ENCODE data around the gene PAM. TPM values are rescaled to one million over a fixed set of nuclear protein-coding genes. Genes with fewer than 3 reads are reported as not detected.

The PAM gene
- total RNA-seq, 5 donors from 2014 or later (not counting 1 experiment from before 2014, with no cell fraction given): 17.5 to 29.2 (median 23.3) TPM

DNA sequence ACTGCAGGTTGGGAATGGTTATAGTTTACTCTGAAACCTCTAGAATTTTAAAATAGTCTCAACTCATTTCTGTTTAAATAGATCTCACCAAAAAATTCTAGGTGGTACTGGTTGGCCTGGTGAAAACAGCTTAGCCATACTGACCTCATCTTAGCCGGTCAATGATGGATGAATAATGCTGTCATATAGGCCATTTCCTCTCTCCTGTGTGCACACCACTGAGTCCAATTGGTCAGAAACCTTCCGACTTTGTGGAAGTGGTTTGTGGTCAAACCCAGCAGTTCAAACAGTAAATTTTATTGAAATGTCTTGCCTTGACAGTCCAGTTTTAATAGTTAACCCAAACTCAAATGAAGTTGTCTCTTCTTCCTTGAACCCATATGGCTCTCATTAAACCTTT is 266.2 kb downstream of the PAM start:
- H3K36me3 Mint-ChIP-seq: peaks cover 38% of the 10 kb centered on the region
- H3K4me1 ChIP-seq (ENCODE audit: control insufficient read depth in 1 of 2, extremely low read depth in 1 of 2, insufficient read depth in 2 of 2, low read length in 2 of 2): no peaks in the 10 kb centered on the region
- DNase-seq: no peak
- H3K27ac ChIP-seq (ENCODE audit: low read length): no peak overlapping the region
- no peaks in the 10 kb centered on the region for H3K27me3 Mint-ChIP-seq
- H3K4me3 ChIP-seq (ENCODE audit: control insufficient read depth in 1 of 2, extremely low read depth in 1 of 2, low read length in 1 of 2): no peak overlapping the region
- ATAC-seq (replicated peaks in 1 of 4): no peak
- H3K4me3 Mint-ChIP-seq: no peak overlapping the region
- peaks cover 0 to 3% (median 3%) of the 10 kb centered on the region in 3 donors for H3K4me1 Mint-ChIP-seq
- no peaks in the 10 kb centered on the region for H3K9me3 Mint-ChIP-seq
- POLR2A ChIA-PET: no interaction called here
- H3K27me3 ChIP-seq (replicated peaks in 1 of 2; ENCODE audit: control insufficient read depth in 2 of 2, extremely low read depth in 1 of 2, insufficient read depth in 2 of 2, low read length in 1 of 2): no peaks in the 10 kb centered on the region
- CTCF ChIA-PET: no interaction called here
- H3K36me3 ChIP-seq (ENCODE audit: control insufficient read depth in 2 of 2, extremely low read depth in 1 of 2, insufficient read depth in 1 of 2, low read length in 1 of 2): no peaks in the 10 kb centered on the region
- WGBS (ENCODE audit: insufficient coverage): 17% methylated on average over 1 of the region's 2 CpGs
- no peaks in the 10 kb centered on the region for H3K9me3 ChIP-seq
- H3K27ac Mint-ChIP-seq: no peak overlapping the region

DNA sequence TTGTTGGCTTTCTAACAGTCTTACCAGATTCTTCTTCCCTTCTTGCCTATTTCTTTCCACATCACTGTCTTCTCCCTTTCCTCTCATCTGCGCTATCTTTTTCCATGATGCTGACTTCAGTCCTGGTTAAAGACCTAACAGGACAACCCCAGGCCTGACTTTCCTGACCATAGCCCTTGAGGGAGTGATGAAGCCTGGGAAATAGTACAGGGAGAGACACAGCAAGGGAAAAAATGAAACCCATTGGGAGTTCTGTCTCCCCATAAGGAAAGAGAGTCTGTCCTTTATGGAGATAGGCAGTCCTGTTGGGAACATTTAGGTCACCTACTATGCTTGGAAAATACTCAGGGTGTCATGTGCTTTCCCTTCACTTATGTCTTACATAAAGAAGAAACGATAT is 272.2 kb downstream of the PAM start:
- ATAC-seq (replicated peaks in 1 of 4): no peak
- no CpG with 5 or more reads among the region's 2 CpGs for WGBS (ENCODE audit: insufficient coverage)
- no peak for DNase-seq
- no peaks in the 10 kb centered on the region for H3K4me1 ChIP-seq (ENCODE audit: control insufficient read depth in 1 of 2, extremely low read depth in 1 of 2, insufficient read depth in 2 of 2, low read length in 2 of 2)
- peaks cover 0 to 6% of the 10 kb centered on the region in 2 donors for H3K36me3 ChIP-seq (ENCODE audit: control insufficient read depth in 2 of 2, extremely low read depth in 1 of 2, insufficient read depth in 1 of 2, low read length in 1 of 2)
- no peaks in the 10 kb centered on the region for H3K9me3 ChIP-seq
- Mint-ChIP-seq H3K27ac (no peak overlapping the region), H3K9me3 (no peaks in the 10 kb centered on the region), H3K4me3 (no peak overlapping the region), H3K4me1 (no peaks in the 10 kb centered on the region), H3K27me3 (no peaks in the 10 kb centered on the region), H3K36me3 (peaks cover 39% of the 10 kb centered on the region)
- H3K27me3 ChIP-seq (replicated peaks in 1 of 2; ENCODE audit: control insufficient read depth in 2 of 2, extremely low read depth in 1 of 2, insufficient read depth in 2 of 2, low read length in 1 of 2): no peaks in the 10 kb centered on the region
- POLR2A ChIA-PET: no interaction called here
- H3K27ac ChIP-seq (ENCODE audit: low read length): no peak overlapping the region
- CTCF ChIA-PET: no interaction called here
- no peak overlapping the region for H3K4me3 ChIP-seq (ENCODE audit: control insufficient read depth in 1 of 2, extremely low read depth in 1 of 2, low read length in 1 of 2)

DNA sequence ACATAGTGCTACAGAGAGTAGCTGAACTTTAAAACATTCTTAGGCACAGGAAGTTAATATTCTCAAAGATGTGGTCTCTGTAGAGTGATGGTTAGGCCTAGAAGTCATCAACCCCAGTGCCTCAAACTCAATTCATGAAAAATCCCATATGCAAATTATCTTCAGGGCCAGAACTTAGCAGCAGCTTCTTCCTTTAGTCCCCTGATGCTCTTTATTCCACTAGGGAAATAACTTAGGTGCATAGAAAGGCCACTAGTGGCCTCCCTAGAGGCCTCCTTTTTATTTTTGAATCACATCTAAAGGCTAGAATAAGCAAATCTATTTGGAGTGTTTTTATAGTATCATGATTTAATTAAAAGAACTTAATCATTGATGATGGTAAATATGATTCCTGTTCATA is 276.5 kb downstream of the PAM start:
- ChIA-PET CTCF (interaction anchor here (0.5 to 1.4 kb wide), 4 partner anchors 9 to 193 kb away, joined by 3 to 5 read pairs (median 3); no protein-coding TSS in a partner anchor), POLR2A (no interaction called here)
- H3K36me3 Mint-ChIP-seq: peaks cover 30% of the 10 kb centered on the region
- H3K4me1 Mint-ChIP-seq: no peaks in the 10 kb centered on the region
- peak overlapping the region in 1 of 2 donors; percentile 16 for H3K27ac Mint-ChIP-seq
- peaks cover 0 to 4% of the 10 kb centered on the region in 2 donors for H3K27me3 Mint-ChIP-seq
- H3K27ac ChIP-seq (ENCODE audit: low read length): no peak overlapping the region
- H3K36me3 ChIP-seq (ENCODE audit: control insufficient read depth in 2 of 2, extremely low read depth in 1 of 2, insufficient read depth in 1 of 2, low read length in 1 of 2): peaks cover 0 to 10% of the 10 kb centered on the region in 2 donors
- DNase-seq (no peak), ATAC-seq (replicated peaks in 1 of 4) (no peak)
- H3K4me1 ChIP-seq (ENCODE audit: control insufficient read depth in 1 of 2, extremely low read depth in 1 of 2, insufficient read depth in 2 of 2, low read length in 2 of 2): no peaks in the 10 kb centered on the region
- H3K27me3 ChIP-seq (replicated peaks in 1 of 2; ENCODE audit: control insufficient read depth in 2 of 2, extremely low read depth in 1 of 2, insufficient read depth in 2 of 2, low read length in 1 of 2): peaks cover 0 to 7% of the 10 kb centered on the region in 2 experiments
- no peaks in the 10 kb centered on the region for H3K9me3 Mint-ChIP-seq
- H3K4me3 ChIP-seq (ENCODE audit: control insufficient read depth in 1 of 2, extremely low read depth in 1 of 2, low read length in 1 of 2): no peak overlapping the region
- no peaks in the 10 kb centered on the region for H3K9me3 ChIP-seq
- H3K4me3 Mint-ChIP-seq: no peak overlapping the region

DNA sequence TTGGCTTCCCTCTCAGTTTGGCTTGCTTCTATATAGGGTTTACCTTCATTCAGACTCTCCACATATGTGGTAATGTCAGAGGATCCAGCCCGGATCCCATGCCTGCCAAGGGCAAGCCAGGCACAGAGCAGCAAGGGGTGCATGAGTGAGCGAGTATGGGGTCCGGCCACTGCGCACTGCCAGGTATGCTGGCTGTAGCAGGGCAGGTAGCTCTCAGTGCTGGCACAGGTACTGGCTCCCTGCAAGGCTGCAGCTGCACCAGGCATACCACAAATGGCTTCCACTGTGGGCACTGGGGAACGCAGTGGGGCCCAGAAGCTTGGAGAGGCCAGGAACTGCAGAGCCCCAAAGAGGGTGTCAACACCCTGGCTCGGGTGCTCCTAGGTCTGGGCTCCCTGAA is 278.6 kb downstream of the PAM start:
- H3K27me3 Mint-ChIP-seq: peaks cover 0 to 4% of the 10 kb centered on the region in 2 donors
- H3K36me3 Mint-ChIP-seq: peaks cover 14% of the 10 kb centered on the region
- Histone ChIP-seq H3K27ac (ENCODE audit: low read length) (no peak overlapping the region), H3K36me3 (ENCODE audit: control insufficient read depth in 2 of 2, extremely low read depth in 1 of 2, insufficient read depth in 1 of 2, low read length in 1 of 2) (peaks cover 0 to 10% of the 10 kb centered on the region in 2 donors), H3K27me3 (replicated peaks in 1 of 2; ENCODE audit: control insufficient read depth in 2 of 2, extremely low read depth in 1 of 2, insufficient read depth in 2 of 2, low read length in 1 of 2) (peaks cover 0 to 7% of the 10 kb centered on the region in 2 experiments), H3K9me3 (no peaks in the 10 kb centered on the region), H3K4me3 (ENCODE audit: control insufficient read depth in 1 of 2, extremely low read depth in 1 of 2, low read length in 1 of 2) (no peak overlapping the region), H3K4me1 (ENCODE audit: control insufficient read depth in 1 of 2, extremely low read depth in 1 of 2, insufficient read depth in 2 of 2, low read length in 2 of 2) (no peaks in the 10 kb centered on the region)
- POLR2A ChIA-PET: no interaction called here
- ATAC-seq (replicated peaks in 1 of 4): no peak
- no peak for DNase-seq
- no peak overlapping the region for H3K27ac Mint-ChIP-seq
- 94% methylated on average over 5 of the region's 6 CpGs for WGBS (ENCODE audit: insufficient coverage)
- H3K4me1 Mint-ChIP-seq: no peaks in the 10 kb centered on the region
- CTCF ChIA-PET: no interaction called here
- H3K9me3 Mint-ChIP-seq: no peaks in the 10 kb centered on the region
- H3K4me3 Mint-ChIP-seq: no peak overlapping the region

DNA sequence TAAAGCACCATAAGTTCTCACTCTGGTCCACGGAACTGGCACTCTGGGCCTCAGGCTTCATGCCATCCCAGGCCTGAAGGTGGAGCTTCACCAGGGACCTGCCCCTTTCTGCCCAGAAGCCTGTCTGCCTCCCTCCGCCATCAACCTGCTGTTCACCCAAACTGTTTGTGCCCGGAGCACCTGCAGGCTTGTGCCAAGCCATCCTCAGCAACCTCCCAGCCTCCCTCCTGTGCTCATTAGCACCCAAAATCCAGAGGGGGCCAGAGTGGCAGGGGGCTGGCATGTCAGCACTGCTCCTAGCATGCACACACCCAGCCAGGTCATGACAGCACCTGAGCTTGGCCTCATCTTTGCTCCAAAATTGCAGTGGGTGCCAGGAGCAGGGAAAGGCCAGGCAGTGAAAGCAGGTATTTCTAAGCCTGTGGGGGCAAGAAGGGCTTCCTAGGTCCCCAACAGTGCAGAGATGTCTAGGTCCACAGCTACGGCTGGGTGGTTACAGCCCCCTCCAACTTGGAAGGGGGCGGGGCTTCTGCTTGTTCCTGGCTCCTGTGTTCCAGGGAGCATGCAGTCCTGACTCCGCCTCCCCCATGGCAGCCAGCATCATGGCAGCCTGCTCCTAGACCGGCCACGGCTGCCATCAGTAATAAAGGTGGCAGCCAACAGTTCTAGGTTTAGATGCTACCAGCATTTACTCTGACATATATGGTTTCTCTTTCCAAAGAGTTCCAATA is 279.7 kb downstream of the PAM start:
- no peaks in the 10 kb centered on the region for H3K9me3 Mint-ChIP-seq
- H3K27me3 Mint-ChIP-seq: peaks cover 0 to 4% of the 10 kb centered on the region in 2 donors
- ATAC-seq (replicated peaks in 1 of 4) (no peak), DNase-seq (no peak)
- H3K27me3 ChIP-seq (replicated peaks in 1 of 2; ENCODE audit: control insufficient read depth in 2 of 2, extremely low read depth in 1 of 2, insufficient read depth in 2 of 2, low read length in 1 of 2): peaks cover 0 to 7% of the 10 kb centered on the region in 2 experiments
- H3K4me3 ChIP-seq (ENCODE audit: control insufficient read depth in 1 of 2, extremely low read depth in 1 of 2, low read length in 1 of 2): no peak overlapping the region
- H3K4me1 ChIP-seq (ENCODE audit: control insufficient read depth in 1 of 2, extremely low read depth in 1 of 2, insufficient read depth in 2 of 2, low read length in 2 of 2): no peaks in the 10 kb centered on the region
- peaks cover 0 to 5% of the 10 kb centered on the region in 2 donors for H3K36me3 ChIP-seq (ENCODE audit: control insufficient read depth in 2 of 2, extremely low read depth in 1 of 2, insufficient read depth in 1 of 2, low read length in 1 of 2)
- H3K4me3 Mint-ChIP-seq: no peak overlapping the region
- ChIA-PET CTCF (interaction anchor here in 1 of 2 donors (0.6 kb wide), 1 partner anchor 223 kb away, joined by 5 read pairs; the partner anchor contains the start of gene MACIR), POLR2A (no interaction called here)
- no peak overlapping the region for H3K27ac Mint-ChIP-seq
- no peak overlapping the region for H3K27ac ChIP-seq (ENCODE audit: low read length)
- WGBS (ENCODE audit: insufficient coverage): 92% methylated on average over 6 of the region's 8 CpGs
- H3K9me3 ChIP-seq: no peaks in the 10 kb centered on the region
- no peaks in the 10 kb centered on the region for H3K4me1 Mint-ChIP-seq
- H3K36me3 Mint-ChIP-seq: peaks cover 10% of the 10 kb centered on the region

DNA sequence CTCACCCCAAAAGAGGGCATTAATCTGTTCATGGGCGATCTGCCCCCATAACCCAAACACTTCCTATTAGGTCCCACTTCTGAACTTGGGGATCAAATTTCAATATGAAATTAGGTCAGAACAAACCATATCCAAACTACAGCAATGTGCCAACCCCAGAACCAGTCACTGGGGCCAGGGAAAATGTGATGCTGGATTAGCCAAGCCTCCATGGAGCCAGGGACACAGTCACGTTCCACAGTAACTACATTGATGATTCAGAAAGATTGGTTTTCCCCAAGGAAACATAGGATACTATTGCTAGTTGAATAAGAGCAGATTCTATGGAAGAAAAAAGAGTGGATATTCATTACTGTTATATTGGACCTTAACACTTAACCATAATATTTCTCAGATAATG is 280.6 kb downstream of the PAM start:
- H3K4me1 ChIP-seq (ENCODE audit: control insufficient read depth in 1 of 2, extremely low read depth in 1 of 2, insufficient read depth in 2 of 2, low read length in 2 of 2): no peaks in the 10 kb centered on the region
- H3K4me3 ChIP-seq (ENCODE audit: control insufficient read depth in 1 of 2, extremely low read depth in 1 of 2, low read length in 1 of 2): no peak overlapping the region
- H3K27ac ChIP-seq (ENCODE audit: low read length): no peak overlapping the region
- ChIA-PET CTCF (interaction anchor here in 1 of 2 donors (1.3 kb wide), 1 partner anchor 354 kb away, joined by 9 read pairs; no protein-coding TSS in a partner anchor), POLR2A (no interaction called here)
- Mint-ChIP-seq H3K27ac (no peak overlapping the region), H3K4me3 (no peak overlapping the region), H3K27me3 (peaks cover 0 to 4% of the 10 kb centered on the region in 2 donors), H3K4me1 (no peaks in the 10 kb centered on the region), H3K9me3 (no peaks in the 10 kb centered on the region), H3K36me3 (peaks cover 8% of the 10 kb centered on the region)
- no CpG with 5 or more reads among the region's 2 CpGs for WGBS (ENCODE audit: insufficient coverage)
- no peaks in the 10 kb centered on the region for H3K9me3 ChIP-seq
- DNase-seq: no peak
- ATAC-seq (replicated peaks in 1 of 4): no peak
- H3K36me3 ChIP-seq (ENCODE audit: control insufficient read depth in 2 of 2, extremely low read depth in 1 of 2, insufficient read depth in 1 of 2, low read length in 1 of 2): peaks cover 0 to 5% of the 10 kb centered on the region in 2 donors
- peaks cover 0 to 7% of the 10 kb centered on the region in 2 experiments for H3K27me3 ChIP-seq (replicated peaks in 1 of 2; ENCODE audit: control insufficient read depth in 2 of 2, extremely low read depth in 1 of 2, insufficient read depth in 2 of 2, low read length in 1 of 2)

Measured in T-cell (primary cell).